HEK293 (cell line): ENCODE data around the gene ADAMTS17.

Experiments
- TF ChIP-seq, protein P1 (sequence below): fragments of 450-650 bp; formaldehyde crosslinking; IDR thresholded peaks from 2 replicates; pipeline ENCODE4 v1.5.1; 2016; ENCODE audit warnings: missing biosample characterization, missing genetic modification characterization, borderline replicate concordance
- TF ChIP-seq, protein P2 (sequence below): fragments of 450-650 bp; formaldehyde crosslinking; IDR thresholded peaks from 2 replicates; pipeline ENCODE4 v1.5.1; 2016; ENCODE audit warnings: missing biosample characterization, missing genetic modification characterization

DNA sequence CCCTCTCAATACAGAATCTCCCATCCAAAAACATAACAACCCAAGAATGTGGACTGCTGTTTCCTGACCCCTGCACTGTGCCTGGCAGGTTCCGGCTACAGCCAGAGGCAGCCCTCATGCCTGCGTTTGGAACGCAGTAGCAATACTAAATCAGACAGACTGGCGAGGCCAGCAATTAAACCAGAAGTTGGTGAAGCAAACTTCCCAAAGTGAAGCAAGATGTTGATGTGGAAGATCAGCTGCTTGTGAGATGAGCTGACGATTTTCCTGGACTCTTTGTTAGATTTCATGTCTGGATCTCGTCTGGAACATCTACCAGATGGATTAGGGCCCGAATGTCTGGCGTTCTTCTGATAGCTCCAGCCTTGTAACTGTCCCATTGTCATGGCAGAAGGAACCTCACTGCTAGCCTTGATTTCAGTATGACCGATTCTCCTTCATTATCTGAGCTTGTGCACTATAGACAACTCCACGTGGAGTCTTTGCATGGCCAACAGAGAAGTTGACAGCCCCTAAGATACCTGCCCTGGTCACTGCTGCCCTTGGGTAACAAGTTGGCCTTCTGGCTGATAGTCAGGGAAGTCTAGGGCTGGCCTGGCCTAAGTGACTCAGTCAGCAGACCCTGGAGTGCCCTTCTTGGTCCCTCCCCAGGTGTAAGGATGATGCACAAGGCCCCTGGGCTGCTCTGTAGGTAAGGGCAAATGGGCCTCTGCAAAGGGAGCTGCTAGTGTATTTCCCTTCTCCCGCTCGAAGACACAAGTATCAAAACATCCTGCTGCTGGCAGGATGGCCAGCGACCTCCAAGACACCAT lies 126.5 kb downstream of the ADAMTS17 start:
- TF ChIP-seq, protein P1, sequence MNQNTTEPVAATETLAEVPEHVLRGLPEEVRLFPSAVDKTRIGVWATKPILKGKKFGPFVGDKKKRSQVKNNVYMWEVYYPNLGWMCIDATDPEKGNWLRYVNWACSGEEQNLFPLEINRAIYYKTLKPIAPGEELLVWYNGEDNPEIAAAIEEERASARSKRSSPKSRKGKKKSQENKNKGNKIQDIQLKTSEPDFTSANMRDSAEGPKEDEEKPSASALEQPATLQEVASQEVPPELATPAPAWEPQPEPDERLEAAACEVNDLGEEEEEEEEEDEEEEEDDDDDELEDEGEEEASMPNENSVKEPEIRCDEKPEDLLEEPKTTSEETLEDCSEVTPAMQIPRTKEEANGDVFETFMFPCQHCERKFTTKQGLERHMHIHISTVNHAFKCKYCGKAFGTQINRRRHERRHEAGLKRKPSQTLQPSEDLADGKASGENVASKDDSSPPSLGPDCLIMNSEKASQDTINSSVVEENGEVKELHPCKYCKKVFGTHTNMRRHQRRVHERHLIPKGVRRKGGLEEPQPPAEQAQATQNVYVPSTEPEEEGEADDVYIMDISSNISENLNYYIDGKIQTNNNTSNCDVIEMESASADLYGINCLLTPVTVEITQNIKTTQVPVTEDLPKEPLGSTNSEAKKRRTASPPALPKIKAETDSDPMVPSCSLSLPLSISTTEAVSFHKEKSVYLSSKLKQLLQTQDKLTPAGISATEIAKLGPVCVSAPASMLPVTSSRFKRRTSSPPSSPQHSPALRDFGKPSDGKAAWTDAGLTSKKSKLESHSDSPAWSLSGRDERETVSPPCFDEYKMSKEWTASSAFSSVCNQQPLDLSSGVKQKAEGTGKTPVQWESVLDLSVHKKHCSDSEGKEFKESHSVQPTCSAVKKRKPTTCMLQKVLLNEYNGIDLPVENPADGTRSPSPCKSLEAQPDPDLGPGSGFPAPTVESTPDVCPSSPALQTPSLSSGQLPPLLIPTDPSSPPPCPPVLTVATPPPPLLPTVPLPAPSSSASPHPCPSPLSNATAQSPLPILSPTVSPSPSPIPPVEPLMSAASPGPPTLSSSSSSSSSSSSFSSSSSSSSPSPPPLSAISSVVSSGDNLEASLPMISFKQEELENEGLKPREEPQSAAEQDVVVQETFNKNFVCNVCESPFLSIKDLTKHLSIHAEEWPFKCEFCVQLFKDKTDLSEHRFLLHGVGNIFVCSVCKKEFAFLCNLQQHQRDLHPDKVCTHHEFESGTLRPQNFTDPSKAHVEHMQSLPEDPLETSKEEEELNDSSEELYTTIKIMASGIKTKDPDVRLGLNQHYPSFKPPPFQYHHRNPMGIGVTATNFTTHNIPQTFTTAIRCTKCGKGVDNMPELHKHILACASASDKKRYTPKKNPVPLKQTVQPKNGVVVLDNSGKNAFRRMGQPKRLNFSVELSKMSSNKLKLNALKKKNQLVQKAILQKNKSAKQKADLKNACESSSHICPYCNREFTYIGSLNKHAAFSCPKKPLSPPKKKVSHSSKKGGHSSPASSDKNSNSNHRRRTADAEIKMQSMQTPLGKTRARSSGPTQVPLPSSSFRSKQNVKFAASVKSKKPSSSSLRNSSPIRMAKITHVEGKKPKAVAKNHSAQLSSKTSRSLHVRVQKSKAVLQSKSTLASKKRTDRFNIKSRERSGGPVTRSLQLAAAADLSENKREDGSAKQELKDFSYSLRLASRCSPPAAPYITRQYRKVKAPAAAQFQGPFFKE (tag by site-specific recombination), result no peak
- TF ChIP-seq, protein P2, sequence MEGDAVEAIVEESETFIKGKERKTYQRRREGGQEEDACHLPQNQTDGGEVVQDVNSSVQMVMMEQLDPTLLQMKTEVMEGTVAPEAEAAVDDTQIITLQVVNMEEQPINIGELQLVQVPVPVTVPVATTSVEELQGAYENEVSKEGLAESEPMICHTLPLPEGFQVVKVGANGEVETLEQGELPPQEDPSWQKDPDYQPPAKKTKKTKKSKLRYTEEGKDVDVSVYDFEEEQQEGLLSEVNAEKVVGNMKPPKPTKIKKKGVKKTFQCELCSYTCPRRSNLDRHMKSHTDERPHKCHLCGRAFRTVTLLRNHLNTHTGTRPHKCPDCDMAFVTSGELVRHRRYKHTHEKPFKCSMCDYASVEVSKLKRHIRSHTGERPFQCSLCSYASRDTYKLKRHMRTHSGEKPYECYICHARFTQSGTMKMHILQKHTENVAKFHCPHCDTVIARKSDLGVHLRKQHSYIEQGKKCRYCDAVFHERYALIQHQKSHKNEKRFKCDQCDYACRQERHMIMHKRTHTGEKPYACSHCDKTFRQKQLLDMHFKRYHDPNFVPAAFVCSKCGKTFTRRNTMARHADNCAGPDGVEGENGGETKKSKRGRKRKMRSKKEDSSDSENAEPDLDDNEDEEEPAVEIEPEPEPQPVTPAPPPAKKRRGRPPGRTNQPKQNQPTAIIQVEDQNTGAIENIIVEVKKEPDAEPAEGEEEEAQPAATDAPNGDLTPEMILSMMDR (tag by site-specific recombination), result no peak
